ENCODE measurements around the gene TAF9B. TPM values are rescaled to one million over a fixed set of nuclear protein-coding genes. Genes with fewer than 3 reads are reported as not detected.
"Not testable (repeated sequence)": the region's sequence is repeated elsewhere in the genome, so short reads cannot be mapped to it uniquely, and the experiment has no call there.

Gene TAF9B
- 46.3 TPM for total RNA-seq

- DNase-seq, result peak; percentile 84
These were observed at the start of gene TAF9B for GRCh38 chrX:78139160-78140123. TSS of gene TAF9B (minus strand) at chrX:78139650. CDS start at chrX:78139611, 39 bp downstream.

- no peak for DNase-seq
These were observed 43.4 kb upstream of the TAF9B start for GRCh38 chrX:78182881-78183280.

- no peak for DNase-seq
These were observed 41.9 kb upstream of the TAF9B start for GRCh38 chrX:78181307-78181706.

GRCh38 chrX:78168065-78168464, 28.6 kb upstream of the TAF9B start:
- DNase-seq, result no peak

GRCh38 chrX:78165425-78165824, 26.0 kb upstream of the TAF9B start:
- DNase-seq, result no peak

- not testable (repeated sequence) for DNase-seq
These were observed 23.7 kb upstream of the TAF9B start for GRCh38 chrX:78163175-78163574.

GRCh38 chrX:78160711-78161110, 21.3 kb upstream of the TAF9B start:
- not testable (repeated sequence) for DNase-seq

GRCh38 chrX:78157846-78158245, 18.4 kb upstream of the TAF9B start:
- not testable (repeated sequence) for DNase-seq

- not testable (repeated sequence) for DNase-seq
These were observed 17.9 kb upstream of the TAF9B start for GRCh38 chrX:78157373-78157772.

- DNase-seq, result not testable (repeated sequence)
These were observed 7.6 kb upstream of the TAF9B start for GRCh38 chrX:78147002-78147540.

GRCh38 chrX:78140206-78140605, 756 bp upstream of the TAF9B start:
- no peak for DNase-seq

GRCh38 chrX:78133238-78133960, 6.1 kb downstream of the TAF9B start:
- DNase-seq, result no peak

GRCh38 chrX:78131117-78131516, 8.3 kb downstream of the TAF9B start:
- DNase-seq, result no peak

- DNase-seq, result no peak
These were observed 9.1 kb downstream of the TAF9B start for GRCh38 chrX:78130396-78130795.

GRCh38 chrX:78129714-78130113, 9.7 kb downstream of the TAF9B start:
- DNase-seq, result no peak

- not testable (repeated sequence) for DNase-seq
These were observed 13.7 kb downstream of the TAF9B start for GRCh38 chrX:78125781-78126180.

GRCh38 chrX:78125148-78125547, 14.3 kb downstream of the TAF9B start:
- DNase-seq, result no peak

GRCh38 chrX:78124307-78124706, 15.1 kb downstream of the TAF9B start:
- DNase-seq, result no peak

GRCh38 chrX:78123190-78123589, 16.3 kb downstream of the TAF9B start:
- DNase-seq, result no peak

- no peak for DNase-seq
These were observed 19.8 kb downstream of the TAF9B start for GRCh38 chrX:78119521-78120227.

- DNase-seq, result no peak
These were observed 20.8 kb downstream of the TAF9B start for GRCh38 chrX:78118628-78119027.

- no peak for DNase-seq
These were observed 22.7 kb downstream of the TAF9B start for GRCh38 chrX:78116766-78117165.
